Embryonic facial prominence (tissue), 1 donor: ENCODE measurements around the gene EIF2S3B.
"Not testable (repeated sequence)": the region's sequence is repeated elsewhere in the genome, so short reads cannot be mapped to it uniquely, and the experiment has no call there.

ENCODE experiments used
- DNase-seq: peaks from one replicate; pipeline ENCODE4 v3.0.0-alpha.2; 2016; ENCODE audit errors: extremely low spot score

The EIF2S3B gene

DNA sequence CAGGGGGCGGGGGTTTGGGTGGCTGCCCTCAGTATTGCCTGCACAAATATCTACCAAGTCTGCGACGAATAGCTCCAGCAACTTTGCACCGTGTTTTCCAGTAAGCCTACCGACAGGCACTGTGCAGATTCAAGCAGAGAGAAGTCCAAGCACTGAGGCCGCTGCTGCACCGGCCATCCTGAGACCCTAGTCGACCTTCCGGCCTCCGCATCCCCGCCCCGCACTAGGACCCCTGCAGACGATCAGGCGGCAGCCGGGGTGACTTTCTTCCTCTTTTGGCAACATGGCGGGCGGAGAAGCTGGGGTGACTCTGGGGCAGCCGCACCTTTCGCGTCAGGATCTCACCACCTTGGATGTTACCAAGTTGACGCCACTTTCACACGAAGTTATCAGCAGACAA, at the start of gene EIF2S3B:
Gene EIF2S3B, plus strand, starts transcription at position 271 of the 400 bp plus-strand sequence. Its CDS starts 13 bp downstream, at position 284.
- DNase-seq: no peak

DNA sequence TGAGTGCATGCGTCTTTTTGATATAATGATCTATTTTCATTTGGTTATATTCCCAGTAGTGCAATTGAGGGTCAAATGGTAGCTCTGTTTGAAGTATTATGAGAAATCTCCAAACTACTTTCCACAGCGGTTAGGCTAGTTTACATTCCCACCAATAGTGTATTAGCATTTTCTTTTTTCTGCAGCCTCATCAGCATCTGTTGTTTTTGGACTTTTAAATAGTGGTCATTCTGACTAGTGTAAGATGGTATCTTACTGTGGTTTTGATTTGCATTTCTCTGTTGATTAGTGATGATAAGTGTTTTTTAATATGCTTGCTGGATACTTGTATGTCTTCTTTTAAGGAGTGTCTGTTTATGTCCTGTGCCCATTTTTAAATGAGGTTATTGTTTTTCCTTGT, 48.8 kb upstream of the EIF2S3B start:
- DNase-seq: no peak

DNA sequence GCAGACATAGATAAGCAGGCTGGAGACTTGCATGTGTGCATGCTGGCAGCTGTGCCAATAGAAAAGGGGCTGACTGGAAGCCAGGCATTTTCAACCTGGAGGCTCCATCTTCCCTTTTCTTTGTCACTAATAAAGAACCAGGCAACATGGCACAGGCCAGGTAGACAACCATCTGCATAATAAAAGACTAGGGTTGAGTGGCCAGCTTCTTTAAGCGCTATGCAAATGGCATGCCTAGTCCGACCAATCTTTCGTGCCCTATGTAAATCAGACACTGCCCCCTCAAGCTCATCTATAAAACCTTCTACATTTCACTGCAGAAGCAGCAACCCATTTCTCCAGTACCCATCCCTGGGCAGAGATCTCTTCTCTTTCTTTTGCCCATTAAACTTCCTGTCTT, 47.9 kb upstream of the EIF2S3B start:
- no peak for DNase-seq

DNA sequence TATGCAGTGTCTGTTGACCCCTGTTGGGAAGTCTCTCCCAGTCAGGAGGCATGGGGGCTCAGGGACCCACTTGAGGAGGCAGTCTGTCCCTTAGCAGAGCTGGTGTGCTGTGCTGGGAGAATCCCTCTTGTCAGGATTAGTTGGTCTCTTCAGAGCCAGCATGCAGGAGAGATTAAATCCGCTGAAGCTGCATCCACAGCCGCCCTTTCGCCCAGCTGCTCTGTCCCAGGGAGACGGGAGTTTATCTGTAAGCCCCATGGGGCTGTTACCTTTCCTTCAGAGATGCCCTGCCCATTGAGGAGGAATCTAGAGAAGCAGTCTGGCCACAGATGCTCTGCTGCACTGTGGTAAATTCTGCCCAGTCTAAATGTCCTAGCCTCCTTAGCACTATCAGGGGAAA, 39.4 kb upstream of the EIF2S3B start:
- DNase-seq: no peak

DNA sequence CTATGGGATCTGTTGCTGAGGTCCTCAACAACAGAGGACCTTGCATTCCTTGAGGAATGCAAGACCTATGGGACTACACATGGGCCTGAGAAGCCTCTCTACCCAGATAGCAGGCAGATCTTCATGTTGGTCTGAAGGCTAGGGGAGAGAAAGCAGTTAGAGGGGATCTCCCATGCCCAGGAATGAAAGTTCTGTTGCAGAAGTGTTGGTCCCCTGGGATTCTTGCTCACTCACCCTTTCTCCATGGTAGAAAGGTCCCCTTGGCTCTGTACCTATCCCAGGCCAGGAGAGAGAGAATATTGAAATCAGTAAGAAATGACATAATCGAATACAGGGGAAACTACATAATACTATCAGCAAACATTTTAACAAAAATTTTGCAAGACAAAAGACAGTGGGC, 36.0 kb upstream of the EIF2S3B start:
- no peak for DNase-seq

DNA sequence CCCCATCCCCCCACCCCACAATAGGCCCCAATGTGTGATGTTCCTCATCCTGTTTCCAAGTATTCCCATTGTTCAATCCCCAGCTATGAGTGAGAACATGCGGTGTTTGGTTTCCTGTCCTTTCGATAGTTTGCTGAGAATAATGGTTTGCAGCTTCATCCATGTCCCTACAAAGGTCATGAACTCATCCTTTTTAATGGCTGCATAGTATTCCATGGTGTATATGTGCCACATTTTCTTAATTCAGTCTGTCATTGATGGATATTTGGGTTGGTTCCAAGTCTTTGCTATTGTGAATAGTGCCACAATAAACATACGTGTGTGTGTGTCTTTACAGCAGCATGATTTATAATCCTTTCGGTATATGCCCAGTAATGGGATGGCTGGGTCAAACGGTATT, 32.9 kb upstream of the EIF2S3B start:
- not testable (repeated sequence) for DNase-seq

DNA sequence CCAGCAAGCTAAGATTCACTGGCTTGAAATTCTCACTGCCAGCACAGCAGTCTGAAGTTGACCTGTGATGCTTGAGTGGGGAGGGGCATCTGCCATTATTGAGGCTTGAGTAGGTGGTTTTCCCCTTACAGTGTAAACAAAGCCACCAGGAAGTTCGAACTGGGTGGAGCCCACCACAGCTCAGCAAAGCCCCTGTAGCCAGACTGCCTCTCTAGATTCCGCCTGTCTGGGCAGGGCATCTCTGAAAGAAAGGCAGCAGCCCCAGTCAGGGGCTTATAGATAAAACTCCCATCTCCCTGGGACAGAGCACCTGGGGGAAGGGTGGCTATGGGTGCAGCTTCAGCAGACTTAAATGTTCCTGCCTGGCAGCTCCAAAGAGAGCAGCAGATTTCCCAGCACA, 23.8 kb upstream of the EIF2S3B start:
- not testable (repeated sequence) for DNase-seq

DNA sequence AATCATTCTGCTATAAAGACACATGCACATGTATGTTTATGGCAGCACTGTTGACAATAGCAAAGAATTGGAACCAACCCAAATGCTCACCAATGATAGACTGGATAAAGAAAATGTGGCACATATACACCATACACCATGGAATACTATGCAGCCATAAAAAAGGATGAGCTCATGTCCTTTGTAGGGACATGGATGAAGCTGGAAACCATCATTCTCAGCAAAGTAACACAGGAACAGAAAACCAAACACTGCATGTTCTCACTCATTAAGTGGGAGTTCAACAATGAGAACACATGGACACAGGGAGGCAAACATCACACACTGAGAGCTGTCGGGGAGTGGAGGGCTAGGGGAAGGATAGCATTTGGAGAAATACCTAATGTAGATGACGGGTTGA, 18.4 kb upstream of the EIF2S3B start:
- DNase-seq: not testable (repeated sequence)

DNA sequence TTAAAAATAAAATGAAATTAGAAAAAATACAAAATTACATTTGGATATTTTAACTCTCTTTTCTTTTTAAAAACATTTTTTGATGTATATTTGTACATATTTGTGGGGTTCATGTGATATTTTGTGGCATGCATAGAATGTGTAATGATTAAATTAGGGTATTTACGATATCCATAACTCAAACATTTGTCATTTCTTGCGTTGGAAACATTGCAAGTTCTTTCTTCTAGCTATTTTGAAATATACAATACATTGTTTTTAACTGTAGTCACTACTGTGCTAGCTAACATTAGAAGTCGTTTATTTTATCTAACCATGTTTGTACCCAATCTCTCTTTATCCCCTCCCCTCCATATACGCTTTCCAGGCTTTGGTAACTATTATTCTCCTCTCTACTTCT, 13.9 kb upstream of the EIF2S3B start:
- no peak for DNase-seq

DNA sequence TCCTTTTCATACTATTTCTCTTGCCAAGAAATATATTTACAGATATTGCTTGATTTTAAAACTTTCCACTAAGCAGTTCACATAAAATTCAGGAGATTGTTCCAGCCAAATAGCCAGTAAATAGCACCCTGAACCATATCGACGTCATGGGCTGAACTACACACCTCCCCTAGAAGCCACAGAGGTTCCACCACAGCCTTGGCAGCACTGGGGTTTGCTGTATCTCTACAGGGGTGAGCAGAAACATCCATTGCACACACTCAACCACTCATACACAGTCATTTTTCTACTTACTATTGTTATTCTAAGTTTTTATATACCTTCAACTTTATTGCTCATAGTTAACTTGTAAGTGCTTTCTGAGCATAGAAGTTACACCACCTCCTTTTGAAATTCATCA, 8.1 kb upstream of the EIF2S3B start:
- DNase-seq: no peak

DNA sequence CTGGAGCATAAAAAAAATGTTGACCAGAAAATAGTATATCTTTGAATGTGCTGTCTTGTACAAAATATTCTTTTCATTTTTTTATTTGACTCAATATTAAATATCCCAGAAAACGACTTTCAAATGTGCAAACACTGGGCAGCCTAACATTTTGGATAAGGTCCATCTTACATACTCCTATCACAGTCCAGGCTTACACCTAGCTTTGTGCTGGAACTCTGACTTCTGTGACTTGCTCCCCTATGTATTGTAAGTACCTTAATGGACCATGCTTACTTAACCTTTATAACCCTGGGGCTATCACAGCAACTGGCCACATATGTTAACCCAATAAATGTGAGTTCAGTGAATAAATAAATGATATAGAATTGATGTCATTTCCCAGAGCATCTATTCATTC, 7.6 kb upstream of the EIF2S3B start:
- DNase-seq: no peak

DNA sequence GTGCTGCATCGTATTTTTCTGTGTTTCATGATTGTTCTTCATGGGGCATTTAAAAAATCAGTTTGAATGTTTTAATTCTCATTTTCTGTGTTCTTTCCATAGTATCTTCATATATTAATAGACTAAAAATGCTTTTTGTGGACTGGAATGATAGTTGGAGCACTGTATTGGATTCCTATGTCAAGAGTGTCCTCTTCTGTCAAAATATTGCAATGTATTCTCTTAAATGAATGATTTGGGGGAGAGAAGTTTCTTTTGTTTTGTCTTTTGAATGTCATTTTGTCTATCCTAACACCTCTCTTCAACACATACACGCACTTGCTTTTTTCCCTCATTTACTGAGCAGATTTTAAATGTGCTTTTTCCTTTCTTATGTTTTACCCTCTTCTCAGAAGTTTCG, 4.7 kb upstream of the EIF2S3B start:
- DNase-seq: no peak

DNA sequence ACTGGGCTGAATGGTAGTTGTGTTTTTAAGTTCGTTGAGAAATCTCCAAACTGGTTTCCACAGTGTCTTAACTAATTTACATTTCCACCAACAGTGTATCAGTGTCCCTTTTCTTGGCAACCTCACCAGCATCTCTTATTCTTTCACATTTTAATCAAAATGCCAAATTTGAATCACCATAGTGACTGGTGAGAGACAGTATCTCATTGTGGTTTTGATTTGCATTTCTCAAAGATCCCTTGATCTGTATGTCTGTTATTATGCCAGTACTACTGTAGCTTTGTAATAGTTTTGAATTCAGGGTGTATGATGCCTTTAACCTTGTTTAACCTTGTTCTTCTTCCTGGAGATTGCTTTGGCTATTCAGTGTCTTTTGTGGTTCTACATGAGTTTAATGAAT, 2.2 kb upstream of the EIF2S3B start:
- DNase-seq: no peak

DNA sequence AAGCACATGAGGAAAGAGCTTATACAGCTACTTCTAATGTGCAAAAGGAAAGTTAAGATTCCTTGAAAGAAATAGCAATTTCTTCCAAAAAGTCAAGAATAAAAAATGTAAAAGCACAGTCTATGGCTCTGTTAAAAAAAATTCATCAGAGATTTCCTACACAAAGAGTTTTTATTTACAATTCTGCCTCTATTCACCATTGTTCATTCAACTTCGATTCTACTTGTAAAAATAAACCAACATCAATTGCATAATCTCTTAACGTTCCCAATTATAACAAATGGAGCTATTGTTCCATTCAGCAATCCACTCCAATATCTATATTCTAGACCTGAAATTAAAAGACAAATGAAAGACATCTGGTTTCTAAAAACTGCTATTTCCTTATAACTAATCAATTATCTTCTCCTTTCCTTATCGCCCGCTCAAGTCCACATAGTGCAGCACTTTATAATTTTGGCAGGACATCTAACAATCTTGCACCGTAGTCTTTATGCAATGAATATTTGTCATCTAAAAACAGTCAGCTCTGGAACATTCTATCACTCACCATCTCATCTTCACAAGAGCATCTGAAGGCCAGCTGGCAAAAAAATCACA, 6.2 kb downstream of the EIF2S3B start:
- DNase-seq: no peak

DNA sequence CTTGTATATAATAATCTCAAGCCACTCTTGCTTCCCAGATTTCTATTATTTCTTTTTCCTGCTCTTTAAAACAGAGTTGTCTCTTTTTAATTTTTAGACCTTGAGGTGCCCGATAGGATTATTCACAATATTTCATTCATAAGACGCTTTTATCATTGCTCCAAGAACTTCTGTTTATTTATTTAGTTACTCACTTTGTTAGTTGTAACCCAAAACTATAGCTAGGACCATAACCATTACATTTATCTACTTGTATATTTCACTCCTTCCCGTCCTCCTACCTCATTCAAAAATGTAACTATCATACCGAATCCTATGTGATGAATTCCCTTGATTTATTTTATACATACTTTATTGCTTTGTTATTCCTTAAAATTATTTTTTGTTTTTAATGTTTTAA, 7.1 kb downstream of the EIF2S3B start:
- DNase-seq: no peak

DNA sequence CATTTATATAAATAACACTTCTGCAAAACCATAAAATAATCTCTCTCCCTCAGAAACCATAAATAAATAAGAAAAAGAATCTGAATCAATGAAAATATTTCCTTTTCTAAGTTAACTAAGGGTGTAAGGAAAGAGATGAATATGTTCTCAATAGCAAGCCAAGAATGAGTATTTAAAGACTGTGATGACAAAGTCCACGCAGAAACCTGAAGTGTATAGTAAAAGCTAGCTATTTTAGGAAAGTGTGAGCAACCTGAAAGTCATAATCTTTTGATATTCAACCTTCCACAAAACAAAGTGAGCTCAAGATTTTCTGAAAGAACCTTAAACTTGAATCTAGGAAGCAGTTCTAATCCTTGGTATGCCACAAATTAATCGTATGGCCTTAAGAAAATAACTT, 15.9 kb downstream of the EIF2S3B start:
- no peak for DNase-seq

DNA sequence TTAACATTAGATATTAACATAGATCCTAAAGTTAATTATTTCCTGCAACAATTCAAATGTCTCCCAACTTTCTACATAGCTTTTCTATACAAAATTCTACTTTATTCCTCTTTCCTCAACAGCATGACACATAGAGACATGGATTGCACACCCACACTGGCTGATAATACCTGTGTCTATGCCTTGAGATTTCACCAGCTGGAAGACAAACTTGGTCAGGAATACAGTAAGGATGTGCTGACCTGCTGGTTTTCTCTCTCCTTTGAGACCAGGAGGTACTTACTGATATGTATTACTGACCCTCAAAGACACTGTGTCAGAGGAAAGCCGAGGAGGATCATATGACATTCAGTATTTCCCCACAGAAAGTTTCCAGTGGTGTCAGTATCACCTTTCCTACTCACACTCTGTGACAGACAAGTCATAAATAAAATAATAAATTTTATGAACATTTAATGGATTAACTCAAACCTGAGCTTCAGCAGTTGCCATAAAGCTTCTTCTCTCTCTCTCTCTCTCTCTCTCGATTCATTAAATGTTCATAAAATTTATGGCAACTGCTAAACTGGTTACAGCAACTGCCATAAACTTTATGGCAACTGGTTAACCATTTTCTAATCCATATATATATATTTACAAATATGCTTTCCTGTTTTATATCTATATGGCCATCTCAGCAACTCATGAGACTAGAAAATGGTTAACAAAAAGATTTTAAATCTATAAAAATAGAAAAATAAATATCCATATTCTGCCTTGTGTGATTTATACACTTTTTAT, 22.7 kb downstream of the EIF2S3B start:
- DNase-seq: no peak

DNA sequence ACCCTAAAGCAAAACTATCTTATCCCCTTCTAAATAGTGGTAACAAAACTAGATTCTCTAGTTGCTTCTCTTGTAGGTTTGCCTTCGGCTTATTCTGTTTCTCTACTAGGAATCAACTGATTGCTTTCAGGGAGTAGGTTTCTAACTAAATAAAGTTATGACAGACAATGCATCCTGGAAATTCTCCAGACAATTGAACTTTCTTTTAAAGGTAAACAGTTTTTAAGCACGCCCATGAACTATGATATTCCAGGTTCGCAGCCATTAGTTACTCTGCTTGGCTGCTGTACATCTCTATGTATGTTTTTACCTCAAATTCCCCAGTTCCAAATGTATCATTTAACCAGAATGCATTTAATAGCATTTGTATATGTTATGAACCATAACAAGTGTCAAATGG, 23.9 kb downstream of the EIF2S3B start:
- DNase-seq: no peak

DNA sequence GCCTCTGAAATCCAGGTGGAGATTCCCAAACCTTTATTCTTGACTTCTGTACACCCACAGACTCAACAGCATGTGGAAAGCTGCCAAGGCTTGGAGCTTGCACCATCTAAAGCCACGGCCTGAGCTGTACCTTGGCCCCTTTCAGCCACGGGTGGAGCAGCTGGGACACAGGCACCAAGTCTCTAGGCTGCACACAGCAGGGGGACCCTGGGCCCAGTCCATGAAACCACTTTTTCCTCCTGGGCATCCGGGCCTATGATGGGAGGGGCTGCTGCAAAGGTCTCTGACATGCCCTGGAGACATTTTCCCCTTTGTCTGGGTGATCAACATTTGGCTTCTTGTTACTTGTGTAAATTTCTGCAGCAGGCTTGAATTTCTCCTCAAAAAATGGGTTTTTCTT, 32.0 kb downstream of the EIF2S3B start:
- DNase-seq: no peak

DNA sequence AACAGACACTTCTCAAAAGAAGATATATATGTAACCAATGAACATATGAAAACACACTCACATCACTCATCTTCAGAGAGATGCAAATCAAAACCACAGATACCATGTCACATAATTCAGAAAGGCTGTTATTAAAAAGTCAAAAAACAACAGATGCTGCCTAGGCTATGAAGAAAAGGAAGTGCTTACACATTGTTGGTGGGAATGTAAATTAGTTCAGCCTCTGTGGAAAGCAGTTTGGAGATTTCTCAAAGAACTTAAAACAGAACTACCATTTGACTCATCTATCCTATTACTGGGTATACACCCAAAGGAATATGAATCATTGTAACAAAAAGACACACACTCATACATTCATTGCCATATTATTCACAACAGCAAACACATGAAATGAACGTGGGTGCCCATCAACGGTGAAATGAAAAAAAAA, 35.1 kb downstream of the EIF2S3B start:
- no peak for DNase-seq

DNA sequence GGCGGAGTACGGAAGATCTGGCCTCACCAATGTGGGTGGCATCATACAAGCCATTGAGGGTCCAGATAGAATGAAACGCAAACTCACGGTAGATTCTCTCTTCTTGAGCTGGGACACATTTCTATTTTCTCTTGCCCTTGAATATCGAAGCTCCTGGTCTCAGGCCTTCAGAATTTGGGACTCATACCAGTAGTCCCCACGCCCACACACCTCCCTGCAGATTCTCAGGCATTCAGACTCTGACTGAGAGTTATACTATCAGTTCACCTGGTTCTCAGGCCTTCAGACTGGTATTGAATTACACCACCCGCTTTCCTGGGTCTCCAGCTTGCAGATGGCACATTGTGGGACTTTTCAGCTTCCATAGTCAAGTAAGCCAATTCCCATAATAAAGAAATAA, 37.8 kb downstream of the EIF2S3B start:
- no peak for DNase-seq

DNA sequence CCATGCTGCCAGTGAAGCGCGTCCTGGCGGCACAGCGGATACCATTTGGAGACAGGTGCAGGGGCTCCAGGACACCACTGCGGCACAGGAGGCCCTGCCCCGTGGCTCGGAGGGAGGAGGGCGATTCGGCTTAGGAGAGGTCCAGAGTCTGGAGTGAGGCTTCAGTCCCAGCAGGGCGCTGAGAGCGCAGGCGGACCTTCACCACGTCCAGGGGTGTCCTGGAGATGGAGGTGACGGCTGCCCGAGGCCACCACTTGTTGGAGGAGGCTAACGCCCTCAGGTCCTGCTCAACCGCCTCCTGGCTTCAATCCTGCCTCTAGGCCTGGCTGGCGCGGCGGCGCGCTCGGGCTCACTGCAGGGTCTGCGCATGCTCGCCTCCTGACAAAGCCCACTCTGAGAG, 45.7 kb downstream of the EIF2S3B start:
- no peak for DNase-seq

DNA sequence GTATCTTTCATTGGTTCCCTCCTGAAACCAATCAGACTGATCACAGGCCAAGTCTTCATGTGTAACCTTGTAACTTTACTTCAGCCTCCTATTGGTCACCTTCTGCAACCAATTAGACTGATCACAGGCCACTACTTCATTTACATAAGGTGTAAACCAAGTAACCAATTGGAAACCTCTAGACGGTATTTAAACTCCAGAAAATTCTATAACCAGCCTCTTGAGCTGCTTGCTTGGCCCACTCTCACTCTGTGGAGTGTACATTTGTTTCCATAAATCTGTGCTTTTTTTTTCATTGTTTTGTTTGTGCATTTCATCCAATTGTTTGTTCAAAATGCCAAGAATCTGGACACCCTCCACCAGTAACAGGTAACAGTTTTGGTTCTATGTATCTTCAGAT, 47.5 kb downstream of the EIF2S3B start:
- no peak for DNase-seq
